Measurements from ENCODE around the gene ODC1. TPM values are rescaled to one million over a fixed set of nuclear protein-coding genes. Genes with fewer than 3 reads are reported as not detected.

The ODC1 gene
- total RNA-seq, 2 donors from 2014 or later, result 31.9 to 59.7 TPM

DNA sequence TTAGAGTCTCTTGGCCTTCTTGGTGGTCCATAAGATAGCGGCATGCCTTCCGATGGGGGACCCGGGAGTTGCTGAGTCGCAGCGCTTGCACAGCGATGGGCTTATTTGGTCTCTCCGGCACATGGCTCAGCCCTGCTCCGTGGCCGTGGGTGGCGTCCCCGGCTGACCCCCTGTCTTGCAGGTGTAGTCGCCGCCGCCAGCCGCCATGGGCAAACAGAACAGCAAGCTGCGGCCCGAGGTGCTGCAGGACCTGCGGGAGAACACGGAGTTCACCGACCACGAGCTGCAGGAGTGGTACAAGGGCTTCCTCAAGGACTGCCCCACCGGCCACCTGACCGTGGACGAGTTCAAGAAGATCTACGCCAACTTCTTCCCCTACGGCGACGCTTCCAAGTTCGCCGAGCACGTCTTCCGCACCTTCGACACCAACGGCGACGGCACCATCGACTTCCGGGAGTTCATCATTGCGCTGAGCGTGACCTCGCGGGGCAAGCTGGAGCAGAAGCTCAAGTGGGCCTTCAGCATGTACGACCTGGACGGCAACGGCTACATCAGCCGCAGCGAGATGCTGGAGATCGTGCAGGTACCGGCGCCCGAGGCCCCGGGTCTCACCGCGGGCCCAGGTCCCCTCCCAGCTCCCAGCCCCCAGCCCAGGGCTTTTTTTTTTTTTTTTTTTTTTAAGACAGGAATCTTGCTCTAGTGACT, 28.4 kb downstream of the ODC1 start:
- peaks cover 0 to 9% of the 10 kb centered on the region in 2 donors for H3K36me3 ChIP-seq (replicated peaks in 1 of 2; ENCODE audit: insufficient read depth in 1 of 2, low read depth in 2 of 2)
- H3K4me1 ChIP-seq, result peaks cover 25% of the 10 kb centered on the region
- no peak overlapping the region for H3K27ac ChIP-seq
- ATAC-seq, result no peak
- 95 to 96% methylated on average over 40 to 54 of the region's 54 CpGs for WGBS, 2 donors
- no peak for DNase-seq
- H3K9me3 ChIP-seq, result no peaks in the 10 kb centered on the region
- no peaks in the 10 kb centered on the region for H3K27me3 ChIP-seq
- intact Hi-C loops (cut with DNase I), result no loop called here
- TF ChIP-seq POLR2A (IDR thresholded peaks at IDR 0.05), result no peak
- no peak for TF ChIP-seq CTCF (IDR thresholded peaks at IDR 0.05)
- H3K4me3 ChIP-seq, result no peak overlapping the region

DNA sequence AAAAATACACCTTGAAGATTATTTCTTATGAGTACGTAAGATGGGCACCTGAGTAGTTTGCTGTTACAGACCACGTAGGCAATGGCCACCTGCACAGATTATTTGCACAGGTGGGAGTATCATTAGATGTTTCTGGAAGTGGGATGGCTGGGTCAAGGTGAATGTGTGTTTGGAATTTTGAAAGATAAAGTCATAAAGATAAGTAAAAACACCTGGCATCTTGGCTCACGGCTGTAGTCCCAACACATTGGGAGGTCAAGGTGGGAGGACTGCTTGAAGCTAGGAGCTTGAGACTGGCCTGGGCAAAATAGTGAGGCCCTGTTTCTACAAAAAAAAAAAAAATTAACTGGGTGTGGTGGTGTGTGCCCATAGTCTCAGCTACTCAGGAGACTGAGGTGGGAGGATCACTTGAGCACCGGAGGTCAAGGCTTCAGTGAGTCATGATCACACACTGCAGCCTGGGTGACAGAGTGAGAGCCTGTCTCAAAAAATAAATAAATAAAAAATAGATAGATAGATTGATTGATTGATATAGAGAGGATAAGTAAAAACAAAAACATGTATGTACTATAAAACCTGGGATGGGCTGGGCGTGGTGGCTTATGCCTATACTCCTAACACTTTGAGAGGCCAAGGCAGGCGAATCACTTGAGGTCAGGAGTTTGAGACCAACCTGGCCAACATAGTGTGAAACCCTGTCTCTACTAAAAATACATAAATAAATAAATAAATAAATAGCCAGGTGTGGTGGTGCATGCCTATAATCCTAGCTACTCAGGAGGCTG, 30.4 kb downstream of the ODC1 start:
- H3K36me3 ChIP-seq (replicated peaks in 1 of 2; ENCODE audit: insufficient read depth in 1 of 2, low read depth in 2 of 2), result no peaks in the 10 kb centered on the region
- H3K4me1 ChIP-seq, result peaks cover 44% of the 10 kb centered on the region
- no peaks in the 10 kb centered on the region for H3K9me3 ChIP-seq
- H3K4me3 ChIP-seq, result no peak overlapping the region
- H3K27ac ChIP-seq, result peak overlapping the region in 1 of 4 donors; percentile 23
- H3K27me3 ChIP-seq, result no peaks in the 10 kb centered on the region
- ATAC-seq, result no peak
- TF ChIP-seq POLR2A (IDR thresholded peaks at IDR 0.05), result no peak
- TF ChIP-seq CTCF (IDR thresholded peaks at IDR 0.05), result no peak
- intact Hi-C loops (cut with DNase I), result no loop called here
- WGBS, 2 donors, result 60 to 66% methylated on average over 6 of the region's 6 CpGs
- peak in 2 of 4 donors; percentile 39 to 42 for DNase-seq

DNA sequence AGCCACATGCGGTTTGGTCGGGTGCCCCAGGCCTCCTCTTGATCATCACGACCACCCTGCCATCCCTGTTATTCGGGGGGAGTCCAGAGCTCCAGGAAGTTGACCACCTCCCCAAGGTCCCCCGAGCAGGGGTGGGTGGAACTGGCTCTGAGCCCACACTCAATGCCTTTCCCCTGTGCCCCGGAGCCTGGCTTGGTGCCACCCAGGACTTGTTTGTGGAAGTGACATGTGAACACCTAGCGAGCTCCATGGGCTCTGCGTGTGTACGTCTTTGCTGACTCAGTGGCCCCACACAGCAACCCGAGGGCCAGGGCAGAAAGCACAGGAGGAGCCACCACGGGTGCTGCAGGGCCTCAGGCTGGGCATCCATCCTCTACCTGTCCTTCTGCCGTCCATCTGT, 32.5 kb downstream of the ODC1 start:
- 65 to 72% methylated on average over 12 of the region's 12 CpGs for WGBS, 2 donors
- no peak overlapping the region for H3K4me3 ChIP-seq
- ATAC-seq, result no peak
- TF ChIP-seq POLR2A (IDR thresholded peaks at IDR 0.05) (no peak), CTCF (IDR thresholded peaks at IDR 0.05) (no peak)
- no peaks in the 10 kb centered on the region for H3K27me3 ChIP-seq
- H3K4me1 ChIP-seq, result peaks cover 61% of the 10 kb centered on the region
- H3K27ac ChIP-seq, result peak overlapping the region in 1 of 4 donors; percentile 40
- peak in 1 of 4 donors; percentile 58 for DNase-seq
- no peaks in the 10 kb centered on the region for H3K36me3 ChIP-seq (replicated peaks in 1 of 2; ENCODE audit: insufficient read depth in 1 of 2, low read depth in 2 of 2)
- intact Hi-C loops (cut with DNase I), result no loop called here
- no peaks in the 10 kb centered on the region for H3K9me3 ChIP-seq

GRCh38 chr2:10415048-10415447, 33.1 kb downstream of the ODC1 start:
- peaks cover 63% of the 10 kb centered on the region for H3K4me1 ChIP-seq
- ATAC-seq (no peak), DNase-seq (no peak)
- no peaks in the 10 kb centered on the region for H3K9me3 ChIP-seq
- no peak overlapping the region for H3K4me3 ChIP-seq
- H3K27ac ChIP-seq, result peak overlapping the region in 3 of 4 donors; percentile 40 to 83 (median 75)
- intact Hi-C loops (cut with DNase I), result no loop called here
- H3K27me3 ChIP-seq, result no peaks in the 10 kb centered on the region
- TF ChIP-seq CTCF (IDR thresholded peaks at IDR 0.05) (no peak), POLR2A (IDR thresholded peaks at IDR 0.05) (no peak)
- WGBS, 2 donors, result 60 to 62% methylated on average over 7 to 8 of the region's 8 CpGs
- no peaks in the 10 kb centered on the region for H3K36me3 ChIP-seq (replicated peaks in 1 of 2; ENCODE audit: insufficient read depth in 1 of 2, low read depth in 2 of 2)
